GM12878 (cell line): ENCODE data around the gene NMD3. TPM values are rescaled to one million over a fixed set of nuclear protein-coding genes. Genes with fewer than 3 reads are reported as not detected.

Experiments
- ATAC-seq: fragments of 200-7000 bp; cut with Tn5 transposase; 3 replicates; pipeline ENCODE4 v1.9.1; 2020; ENCODE audit warnings: mild to moderate bottlenecking, moderate library complexity
- BruUV-seq: library from RNA; stranded (reverse); fragments of 400-500 nt; replicated peaks from 2 replicates; lab custom pipeline; 2021; lab: Mats Ljungman, UMichigan
- CTCF ChIA-PET: fragments of 300-600 bp; sonication (Branson Sonifier 250); formaldehyde crosslinking; extraction: SDS; loops from one replicate; lab custom pipeline; 2021; ENCODE audit warnings: inconsistent platforms; lab: Yijun Ruan, JAX
- POLR2A ChIA-PET: fragments of 350-600 bp; formaldehyde crosslinking; extraction: SDS; loops from one replicate; lab custom pipeline; 2021; ENCODE audit warnings: inconsistent platforms; lab: Charles Lee
- RAD21 ChIA-PET: fragments of 300-600 bp; sonication (Branson Sonifier 250); formaldehyde crosslinking; loops from one replicate; lab custom pipeline; 2023; ENCODE audit warnings: antibody characterized with exemption; ENCODE audit not compliant: unreplicated experiment; lab: Charles Lee
- SMC1A ChIA-PET: fragments of 300-600 bp; sonication (Branson Sonifier 250); formaldehyde crosslinking; loops from one replicate; lab custom pipeline; 2023; ENCODE audit not compliant: unreplicated experiment, uncharacterized antibody; lab: Charles Lee
- DNase-seq: peaks from one replicate; pipeline ENCODE4 v3.0.0-alpha.2; 2011; ENCODE audit warnings: low read depth, low spot score
- FAIRE-seq: peaks from 3 replicates; lab custom pipeline; 2011; peaks lifted over from hg19 to GRCh38; lab: Jason Lieb, UNC
- H2AFZ ChIP-seq: 2 replicates; pipeline ENCODE4 v1.6.0; 2011; ENCODE audit warnings: low read depth, low read length, control low read depth; ENCODE audit not compliant: control insufficient read depth
- H3K27ac ChIP-seq: 2 replicates; pipeline ENCODE4 v1.5.1; 2011; ENCODE audit warnings: control low read depth; ENCODE audit not compliant: control insufficient read depth, insufficient read depth
- H3K27me3 ChIP-seq, 2 experiments: replicated peaks in 1 of 2; 2 replicates each; pipeline versions ENCODE4 v1.6.0 to v1.6.1; 2011; ENCODE audit warnings: low read length in 1 of 2; ENCODE audit not compliant: control insufficient read depth in 2 of 2, insufficient read depth in 2 of 2
- H3K36me3 ChIP-seq, 2 experiments: 2 replicates each; pipeline ENCODE4 v1.5.1; 2011; ENCODE audit warnings: low read length in 1 of 2; ENCODE audit not compliant: control insufficient read depth in 2 of 2, insufficient read depth in 2 of 2
- H3K4me1 ChIP-seq: 2 replicates; pipeline ENCODE4 v1.6.1; 2011; ENCODE audit warnings: mild to moderate bottlenecking, low read length, moderate library complexity, mixed read lengths; ENCODE audit not compliant: control insufficient read depth, insufficient read depth
- H3K4me2 ChIP-seq: 2 replicates; pipeline ENCODE4 v1.6.0; 2011; ENCODE audit warnings: control low read depth; ENCODE audit not compliant: control insufficient read depth, insufficient read depth
- H3K4me3 ChIP-seq: fragments of 200-600 bp; sonication (generic); 2 replicates; pipeline ENCODE4 v1.5.1; 2016
- H3K79me2 ChIP-seq: 2 replicates; pipeline ENCODE4 v1.6.0; 2011; ENCODE audit warnings: low read length; ENCODE audit not compliant: control insufficient read depth, insufficient read depth
- H3K9ac ChIP-seq: 2 replicates; pipeline ENCODE4 v1.8.0; 2011; ENCODE audit warnings: low read length, control low read depth, mixed read lengths; ENCODE audit not compliant: control insufficient read depth, insufficient read depth
- H3K9me3 ChIP-seq: replicated peaks from 3 replicates; pipeline ENCODE4 v1.5.1; 2011; ENCODE audit warnings: mild to moderate bottlenecking, low read length; ENCODE audit not compliant: control insufficient read depth, insufficient read depth
- H4K20me1 ChIP-seq: 2 replicates; pipeline ENCODE4 v1.6.0; 2011; ENCODE audit not compliant: control insufficient read depth, insufficient read depth
- ATF2 ChIP-seq: IDR thresholded peaks from 2 replicates; pipeline ENCODE4 v1.6.1; 2012; ENCODE audit warnings: low read length, inconsistent platforms
- EED ChIP-seq: sonication (generic); IDR thresholded peaks from 2 replicates; pipeline ENCODE4 v1.6.1; 2016; ENCODE audit warnings: antibody characterized with exemption, low read depth
- MEF2B ChIP-seq: fragments of 450-650 bp; IDR thresholded peaks from 2 replicates; pipeline ENCODE4 v1.6.1; 2018; ENCODE audit warnings: mild to moderate bottlenecking, moderate library complexity; ENCODE audit not compliant: partially characterized antibody, poor library complexity, severe bottlenecking
- MXI1 ChIP-seq: fragments of 150-350 bp; IDR thresholded peaks from 2 replicates; pipeline ENCODE4 v1.6.1; 2011; ENCODE audit warnings: low read depth, mild to moderate bottlenecking, inconsistent platforms, low read length, improper control_type of control experiment
- SMAD5 ChIP-seq: IDR thresholded peaks from 2 replicates; pipeline ENCODE4 v1.6.1; 2016; ENCODE audit warnings: antibody characterized with exemption, low read depth
- ZNF207 ChIP-seq: fragments of 450-650 bp; IDR thresholded peaks from 2 replicates; pipeline ENCODE4 v1.6.1; 2014; ENCODE audit warnings: antibody characterized with exemption, mild to moderate bottlenecking, borderline replicate concordance
- WGBS: methylation state at CpG from one replicate; pipeline ENCODE4 v1.1.6; 2016; ENCODE audit warnings: low lambda C conversion rate; ENCODE audit not compliant: insufficient replicate concordance, insufficient coverage; ENCODE audit errors: missing lambda C conversion rate; 5-methylcytosine and 5-hydroxymethylcytosine counted together
- in situ Hi-C: fragments of 300-500 bp; cut with MboI; formaldehyde crosslinking; loops from 9 replicates; pipeline ENCODE4 v1.14.3; 2018; ENCODE audit warnings: mixed read lengths
- intact Hi-C: fragments of 100-400 bp; cut with micrococcal nuclease; formaldehyde crosslinking; loops from one replicate; pipeline ENCODE4 v1.14.2; 2022; ENCODE audit not compliant: unreplicated experiment
- polyA plus RNA-seq, 11 experiments: library from polyadenylated mRNA; depleted of rRNA in 4 of 11; unstranded in 6 of 11; stranded (reverse) in 5 of 11; fragments of >200 nt; fragmentation: Nextera tagmentation in 4 of 11; fragmentation: Illumina TruSeq in 1 of 11; extraction: Ambion mirVana in 4 of 11; extraction: Trizol in 1 of 11; gene quantifications; 1 replicate in 1 of 11; 2 replicates in 10 of 11; pipeline versions ENCODE4 v1.2.1 to v1.2.3, GENCODE V29; 2011 to 2016; ENCODE audit warnings: inconsistent platforms in 2 of 11, missing spikeins in 2 of 11, low read depth in 1 of 11
- total RNA-seq, 4 experiments: library from RNA; depleted of rRNA in 3 of 4; stranded (reverse); fragments of >200 nt in 3 of 4; fragmentation: Illumina TruSeq in 1 of 4; extraction: Trizol in 1 of 4; gene quantifications; 2 replicates each; pipeline versions ENCODE4 v1.2.1 to v1.2.3, GENCODE V29; 2013 to 2021

Gene NMD3
- total and polyA plus RNA-seq, 10 of the 15 experiments (the other 5 are each of a cell fraction or from before 2014, with no cell fraction given): 34.2 to 66.8 (median 55.7) TPM

- POLR2A ChIA-PET: no interaction called here
- ATAC-seq (no peak), DNase-seq (no peak), FAIRE-seq (no peak)
- Histone ChIP-seq H3K4me1 (no peaks in the 10 kb centered on the region), H3K9ac (no peak overlapping the region), H4K20me1 (no peaks in the 10 kb centered on the region), H3K4me3 (no peak overlapping the region), H3K4me2 (no peak overlapping the region), H3K79me2 (no peaks in the 10 kb centered on the region), H3K36me3 (no peaks in the 10 kb centered on the region), H2AFZ (no peak overlapping the region), H3K9me3 (peaks cover 3% of the 10 kb centered on the region; the same call in 2 of the 3 replicates), H3K27ac (no peak overlapping the region), H3K27me3 (no peaks in the 10 kb centered on the region)
- intact Hi-C loops: no loop called here
- 86% methylated on average over 5 of the region's 5 CpGs for WGBS
- SMC1A ChIA-PET: no interaction called here
- RAD21 ChIA-PET: no interaction called here
- BruUV-seq: no TSS peak
- no peak for TF ChIP-seq MEF2B
- no peak for TF ChIP-seq MXI1
- no peak for TF ChIP-seq ATF2
- no peak for TF ChIP-seq EED
- TF ChIP-seq SMAD5: no peak
- TF ChIP-seq ZNF207: no peak
- CTCF ChIA-PET: interaction anchor here (0.6 to 2.0 kb wide), 3 partner anchors 11 to 425 kb away, joined by 3 to 6 read pairs (median 4); no protein-coding TSS in a partner anchor
- in situ Hi-C loops: no loop called here
Observed at GRCh38 chr3:161265916-161266571, 44.9 kb downstream of the NMD3 start.
